ENCODE measurements around the gene ABTB2.
A peak's percentile ranks its signal among the peaks of the same experiment; 100 is the strongest.

ABTB2 gene

DNA sequence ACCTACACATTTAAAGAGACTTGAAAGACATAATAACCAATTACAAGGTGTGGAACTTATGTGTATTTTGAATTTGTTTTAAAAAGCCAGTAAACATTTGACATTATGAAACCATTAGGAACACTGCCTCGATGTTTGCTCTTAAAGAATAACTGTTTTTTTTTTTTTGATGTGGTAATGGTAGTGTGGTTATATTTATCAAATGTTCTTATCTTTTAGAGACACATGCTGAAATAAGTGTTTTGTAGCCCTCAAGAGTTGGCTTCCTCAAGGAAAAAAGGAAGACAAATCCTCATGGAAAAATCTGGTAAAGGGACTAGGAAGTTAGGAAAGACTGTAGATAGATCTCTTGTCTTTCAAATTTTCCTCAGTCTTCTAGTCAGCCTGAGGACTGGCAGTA, 2.2 kb upstream of the ABTB2 start:
- no peak for DNase-seq (ENCODE audit: low read depth)

DNA sequence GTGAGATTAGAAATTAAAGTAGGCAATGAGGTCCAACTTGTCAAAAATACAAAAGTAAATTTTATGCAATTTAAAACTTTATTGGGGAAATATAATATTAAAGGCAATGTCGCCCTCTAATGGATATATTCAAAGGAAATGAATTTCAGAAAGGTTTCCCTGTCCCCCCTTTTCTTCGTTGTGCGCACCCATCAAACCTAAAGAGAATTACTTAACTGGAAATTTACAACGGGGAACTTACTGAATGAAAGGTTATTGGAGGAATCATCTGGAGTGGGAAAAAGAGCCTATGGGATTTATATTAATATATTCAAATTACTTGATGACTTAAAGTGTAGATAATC, 1.7 kb upstream of the ABTB2 start:
- no peak for DNase-seq (ENCODE audit: low read depth)

DNA sequence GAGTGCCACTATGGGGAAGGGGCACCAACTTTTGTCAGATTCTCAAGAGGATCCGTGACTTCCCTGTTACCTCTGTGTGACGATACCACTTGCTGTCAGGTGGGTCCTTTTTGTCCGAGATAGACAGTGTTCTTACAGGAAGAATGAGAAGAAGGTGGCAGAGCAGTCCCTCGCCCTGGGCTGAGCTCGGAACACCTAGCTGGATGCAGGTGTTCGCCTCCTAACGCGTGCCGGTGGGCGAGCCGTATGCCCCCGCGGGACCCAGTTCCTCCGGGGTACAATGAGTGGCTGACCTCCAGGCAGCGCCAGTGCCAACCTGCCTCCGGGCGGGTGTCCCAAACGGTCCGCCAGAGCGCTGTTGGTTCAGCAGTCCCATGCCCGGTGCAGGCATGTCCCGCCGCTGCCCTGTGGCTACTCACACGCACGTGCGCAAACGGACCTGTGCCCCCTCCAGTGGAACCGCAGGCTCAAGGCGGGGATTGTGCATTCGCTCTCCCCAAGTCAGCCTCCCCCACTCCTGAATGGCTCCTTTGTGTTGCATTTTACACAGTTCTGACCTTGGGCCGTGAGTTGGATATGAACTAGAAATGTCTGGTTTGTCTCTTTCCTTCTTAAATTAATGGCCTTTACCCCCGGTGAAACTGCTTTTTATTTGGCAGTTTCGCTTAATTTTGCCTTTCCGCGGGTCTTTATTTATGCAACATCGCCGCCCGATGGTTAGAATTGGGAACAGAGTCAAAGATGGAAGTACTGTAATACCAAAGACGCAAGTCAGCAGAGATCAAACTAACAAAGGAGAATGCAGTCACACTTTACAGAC, 1.1 kb upstream of the ABTB2 start:
- peak; percentile 47 for DNase-seq (ENCODE audit: low read depth)

DNA sequence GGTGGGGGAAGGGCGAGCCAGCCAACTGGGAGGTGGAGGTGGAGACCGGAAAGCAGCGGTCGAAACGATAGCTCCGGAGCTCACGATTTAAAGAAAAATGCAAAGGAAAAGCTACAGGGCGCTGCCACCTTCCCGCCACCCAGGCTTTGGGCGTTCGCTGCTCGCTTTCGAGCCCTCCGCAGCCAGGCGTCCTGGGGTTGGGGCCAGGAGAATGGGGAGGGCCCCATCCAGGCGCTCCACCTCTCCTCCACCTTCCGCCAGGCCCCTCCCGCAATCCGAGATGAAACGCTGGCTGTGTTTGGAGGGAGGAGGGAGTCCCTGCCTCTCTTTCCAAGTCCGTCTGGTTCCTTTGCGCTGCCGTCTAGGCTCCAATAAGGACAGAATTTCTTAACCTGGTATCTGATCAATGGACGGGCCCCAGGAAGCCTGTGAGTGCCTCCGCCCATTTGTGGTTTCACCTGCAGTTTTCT, 483 bp upstream of the ABTB2 start:
- DNase-seq (ENCODE audit: low read depth), result no peak

DNA sequence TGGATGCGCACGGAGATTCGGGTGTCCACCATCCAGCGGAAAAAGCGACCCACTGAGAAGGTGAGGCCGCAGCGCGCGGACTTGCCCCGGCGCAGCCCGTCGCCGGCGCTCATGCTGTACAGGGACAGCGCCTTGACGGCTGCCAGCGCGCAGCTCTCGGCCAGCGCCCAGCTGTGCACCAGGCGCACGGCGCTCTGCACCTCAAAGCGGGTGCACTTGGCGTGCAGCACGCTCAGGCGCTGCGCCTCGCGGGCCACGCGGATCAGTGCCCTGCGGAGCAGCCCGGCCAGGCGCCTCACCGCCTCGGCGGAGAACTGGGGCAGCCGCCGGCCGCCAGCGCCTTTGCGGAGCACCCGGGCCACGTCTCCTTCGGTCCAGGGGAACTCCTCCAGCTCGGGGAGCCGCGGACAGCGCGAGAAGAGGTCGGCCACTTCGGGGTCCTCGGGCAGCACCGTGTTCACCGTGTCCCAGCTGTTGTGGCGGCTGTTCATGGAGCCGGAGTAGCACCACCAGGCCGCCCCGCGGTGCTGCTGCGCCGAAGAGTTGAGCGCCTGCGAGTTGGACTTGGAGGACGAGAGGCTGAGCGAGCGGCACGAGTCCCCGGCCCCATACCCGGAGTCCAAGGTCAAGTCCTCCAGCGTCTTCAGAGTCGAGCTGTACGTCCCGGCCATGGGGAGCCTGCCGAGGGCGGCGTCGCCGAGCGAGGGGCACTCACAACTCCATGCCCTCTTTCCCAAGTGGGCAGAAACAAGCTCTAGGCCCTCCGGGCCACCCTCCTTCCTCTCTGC, 703 bp downstream of the ABTB2 start:
- peak; percentile 18 for DNase-seq (ENCODE audit: low read depth)

DNA sequence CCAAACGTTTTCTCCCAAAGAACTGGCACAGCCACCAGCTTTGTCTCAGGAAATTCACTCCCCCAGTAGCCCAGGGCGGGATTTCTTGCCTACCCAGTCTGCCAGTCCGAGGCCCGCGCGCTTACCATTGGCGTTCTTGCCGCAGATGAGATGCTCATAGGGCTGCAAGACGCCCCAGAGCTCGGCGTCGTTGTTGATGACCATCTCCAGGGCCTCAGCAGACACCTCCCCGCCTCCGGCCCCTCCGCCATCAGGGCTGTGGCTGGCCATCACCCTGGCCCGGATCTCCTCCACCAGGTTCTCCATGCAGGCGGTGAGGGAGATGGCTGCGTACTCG, 1.3 kb downstream of the ABTB2 start:
- no peak for DNase-seq (ENCODE audit: low read depth)

DNA sequence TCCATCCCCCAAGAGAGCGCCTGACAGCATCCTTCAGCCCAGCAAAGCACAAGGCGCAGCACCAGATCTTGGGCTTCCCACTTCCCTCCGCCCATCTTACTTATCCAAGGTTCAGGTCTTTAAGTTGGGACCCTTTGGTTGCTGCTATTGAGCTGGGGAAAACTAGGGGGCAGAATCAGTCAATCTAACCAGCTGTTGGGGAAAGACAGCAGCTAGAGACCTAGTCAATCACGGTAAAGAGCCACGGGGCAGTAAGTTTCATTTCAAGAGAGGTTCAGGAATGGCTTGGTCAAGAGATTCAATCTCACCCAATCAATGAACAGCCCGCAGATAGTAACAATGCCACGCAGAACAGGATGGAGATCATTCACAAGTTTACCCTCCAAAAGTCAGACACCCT, 1.7 kb downstream of the ABTB2 start:
- no peak for DNase-seq (ENCODE audit: low read depth)

DNA sequence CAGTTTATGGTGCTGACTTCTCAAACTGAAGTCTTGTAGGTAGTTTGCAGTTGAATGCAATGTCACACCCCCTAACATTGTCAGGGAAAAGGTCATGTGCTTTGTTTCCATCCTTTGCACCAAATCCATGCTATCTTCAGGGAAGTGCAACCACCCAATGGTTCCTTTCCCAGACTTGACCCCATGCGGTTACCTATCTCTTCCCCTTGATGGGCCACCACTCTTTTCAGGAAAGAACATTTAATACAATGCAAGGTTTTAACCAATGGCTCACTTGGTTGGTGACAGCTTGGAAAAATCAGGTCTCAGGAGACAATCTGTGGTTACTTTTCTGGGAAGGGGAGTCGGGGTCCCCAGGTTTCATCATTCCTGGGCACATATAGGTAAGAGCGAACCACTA, 2.1 kb downstream of the ABTB2 start:
- DNase-seq (ENCODE audit: low read depth), result no peak

DNA sequence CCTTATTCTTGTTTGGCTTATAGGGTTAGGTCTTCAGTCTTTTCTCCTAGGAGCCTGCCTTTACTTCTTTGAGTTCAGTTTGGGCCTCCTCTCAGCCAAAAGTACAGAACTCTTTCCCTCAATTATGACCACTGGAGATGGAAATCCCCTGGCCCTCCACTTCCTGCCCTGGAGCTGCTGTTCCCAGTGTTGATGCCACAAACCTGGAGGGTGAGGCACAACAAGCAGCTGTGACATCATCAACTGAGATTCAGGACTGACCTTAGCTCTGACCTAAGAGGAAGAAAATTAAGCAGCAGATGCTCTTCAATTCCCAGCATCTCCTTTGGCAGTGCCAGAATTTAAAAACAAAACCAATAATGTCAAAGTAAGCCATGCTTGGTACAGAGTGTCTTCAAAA, 3.0 kb downstream of the ABTB2 start:
- no peak for DNase-seq (ENCODE audit: low read depth)

DNA sequence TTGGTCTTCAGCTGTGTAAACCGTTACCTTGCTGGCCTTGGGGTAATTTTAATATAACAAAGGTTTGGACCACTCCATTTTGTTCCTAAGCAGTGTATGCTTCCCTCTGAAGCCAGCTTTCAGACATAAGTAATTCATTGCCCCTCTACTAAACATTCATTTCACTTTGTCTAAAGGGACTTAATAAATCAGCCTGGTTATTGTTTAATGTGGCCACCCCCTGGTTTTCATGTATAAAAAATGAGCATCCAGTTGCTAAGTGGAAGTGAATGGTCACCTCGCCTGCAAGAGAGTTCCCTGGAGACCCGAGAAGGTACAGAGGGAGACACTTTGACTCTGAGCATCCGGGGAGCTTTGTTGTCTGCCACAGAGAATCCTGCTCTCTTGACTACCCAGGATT, 3.9 kb downstream of the ABTB2 start:
- no peak for DNase-seq (ENCODE audit: low read depth)

DNA sequence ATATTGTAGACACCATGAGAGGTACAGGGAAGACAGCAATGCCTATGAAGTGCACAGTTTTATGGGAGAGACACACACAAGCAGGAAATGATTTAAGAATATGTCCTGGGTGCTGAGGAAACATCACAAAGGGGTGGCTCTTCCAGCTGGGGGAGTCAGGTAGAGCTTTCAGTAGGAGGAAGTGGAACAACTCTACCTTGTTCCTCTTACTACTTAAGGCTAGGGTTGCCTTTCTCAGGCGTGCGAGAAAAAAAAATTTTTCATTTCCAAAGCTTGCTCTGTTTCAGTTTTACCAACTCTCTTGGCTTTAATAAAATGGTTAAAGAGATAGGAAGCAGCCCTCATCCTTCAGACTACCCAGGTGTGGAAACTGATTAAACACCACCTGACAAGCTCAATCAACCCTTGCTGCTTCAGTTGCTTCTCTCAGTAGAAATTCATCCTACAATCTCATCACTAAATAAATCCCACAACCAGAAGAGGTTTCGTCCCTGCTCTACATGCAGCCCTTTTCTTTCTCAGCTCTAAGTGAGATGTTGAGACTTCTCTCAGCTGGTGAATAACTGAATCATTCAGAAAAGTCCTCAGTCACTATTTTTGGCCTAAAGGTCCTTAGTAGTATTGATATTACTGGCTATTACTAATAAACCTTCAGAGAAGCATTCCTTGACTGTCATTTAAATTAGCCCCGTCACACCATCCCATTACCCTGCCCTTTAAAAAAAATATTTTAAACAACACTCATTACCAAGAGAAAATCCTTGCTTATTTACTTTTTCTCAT, 5.9 kb downstream of the ABTB2 start:
- no peak for DNase-seq (ENCODE audit: low read depth)

DNA sequence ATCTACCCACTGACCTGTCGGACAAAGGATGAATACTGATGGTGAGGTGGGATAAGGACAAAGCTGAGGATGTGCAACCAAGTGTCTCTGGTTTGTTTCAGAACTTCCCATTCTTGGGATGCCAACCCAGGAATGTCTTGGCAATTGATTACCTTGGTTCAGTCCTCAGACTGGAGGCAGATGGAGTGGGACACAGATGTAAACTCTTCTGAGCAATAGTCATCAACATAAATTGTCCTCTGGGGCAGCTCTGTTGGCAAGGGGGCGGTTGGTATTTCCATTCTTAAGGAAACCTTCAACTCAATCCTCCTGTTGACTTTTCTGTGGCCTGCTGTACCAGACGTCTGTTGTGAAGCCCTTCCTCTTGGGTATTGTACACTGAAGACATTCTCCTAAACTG, 6.8 kb downstream of the ABTB2 start:
- DNase-seq (ENCODE audit: low read depth), result no peak

DNA sequence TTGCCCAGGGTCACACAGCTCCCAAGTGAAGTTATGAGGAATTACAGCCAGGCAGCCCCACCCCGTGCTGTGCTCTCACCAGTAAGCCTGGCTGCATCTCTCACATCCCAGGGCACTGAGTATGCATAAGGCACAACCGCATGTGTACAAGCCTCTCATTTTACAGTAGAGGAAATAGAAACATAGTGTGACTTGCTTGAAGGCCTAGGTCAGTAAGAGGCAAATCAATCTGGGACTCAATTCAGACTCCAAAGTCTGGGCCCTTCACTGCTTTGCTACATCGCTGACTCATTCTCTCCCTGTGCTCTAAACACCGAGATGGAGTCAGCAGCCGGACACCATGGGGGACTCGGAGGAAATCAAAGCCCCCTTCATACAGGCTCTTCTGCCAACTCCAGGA, 7.9 kb downstream of the ABTB2 start:
- no peak for DNase-seq (ENCODE audit: low read depth)

DNA sequence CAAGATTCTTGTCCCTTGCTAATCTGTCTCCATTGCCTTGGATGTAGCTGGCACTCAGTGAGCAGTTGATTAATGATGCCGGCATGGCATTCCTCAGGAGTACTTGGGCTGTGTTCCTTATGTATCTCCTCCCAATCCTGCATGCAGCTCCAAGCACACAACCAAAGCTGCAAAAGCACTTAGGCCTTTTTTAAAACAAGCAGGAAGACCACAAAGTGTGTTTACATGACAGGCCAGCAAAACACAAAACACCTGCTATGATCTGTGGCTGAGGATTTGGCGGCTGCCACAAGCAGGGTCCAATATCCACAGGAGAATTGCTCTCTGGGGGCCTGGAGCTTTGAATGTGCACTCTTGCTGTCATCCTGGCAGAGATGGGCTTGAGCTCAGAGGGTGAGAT, 8.9 kb downstream of the ABTB2 start:
- no peak for DNase-seq (ENCODE audit: low read depth)

DNA sequence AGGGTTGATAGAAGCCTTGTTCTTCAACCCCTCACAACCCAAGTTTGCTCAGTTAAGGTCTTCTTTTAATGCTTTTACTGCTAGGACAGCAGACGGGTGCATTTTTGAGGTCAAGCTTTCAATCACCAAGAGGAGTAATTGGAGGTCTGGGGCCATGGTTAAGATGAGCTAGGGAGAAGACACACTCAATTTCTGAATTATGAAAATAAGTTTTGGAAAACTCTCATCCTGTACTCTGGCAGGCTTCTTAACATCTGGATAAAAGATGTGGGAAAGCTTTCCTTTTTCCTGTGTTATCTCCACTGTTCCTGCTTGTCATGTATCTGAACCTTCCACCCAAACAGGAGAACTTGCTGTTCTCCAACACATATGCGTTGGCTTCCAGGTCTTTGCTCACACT, 9.7 kb downstream of the ABTB2 start:
- DNase-seq (ENCODE audit: low read depth), result no peak

DNA sequence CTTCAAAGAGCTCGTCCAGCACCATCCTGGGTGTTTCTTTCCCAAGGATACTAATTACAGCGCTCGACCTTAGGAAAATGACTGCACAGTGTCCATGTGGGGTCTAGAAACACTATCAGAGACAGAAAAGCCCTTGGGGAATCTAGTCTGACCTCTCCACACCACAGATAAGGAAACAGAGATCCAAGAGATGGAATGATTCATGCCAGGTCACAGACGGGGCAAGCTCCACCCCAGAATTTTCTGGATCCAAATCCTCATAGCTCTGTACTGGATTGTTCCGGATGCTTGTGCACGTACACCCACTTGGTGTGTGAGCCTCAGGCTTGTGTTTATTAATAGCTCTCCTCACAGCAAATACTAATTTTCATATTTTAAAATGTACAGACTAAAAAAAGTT, 11.3 kb downstream of the ABTB2 start:
- no peak for DNase-seq (ENCODE audit: low read depth)

DNA sequence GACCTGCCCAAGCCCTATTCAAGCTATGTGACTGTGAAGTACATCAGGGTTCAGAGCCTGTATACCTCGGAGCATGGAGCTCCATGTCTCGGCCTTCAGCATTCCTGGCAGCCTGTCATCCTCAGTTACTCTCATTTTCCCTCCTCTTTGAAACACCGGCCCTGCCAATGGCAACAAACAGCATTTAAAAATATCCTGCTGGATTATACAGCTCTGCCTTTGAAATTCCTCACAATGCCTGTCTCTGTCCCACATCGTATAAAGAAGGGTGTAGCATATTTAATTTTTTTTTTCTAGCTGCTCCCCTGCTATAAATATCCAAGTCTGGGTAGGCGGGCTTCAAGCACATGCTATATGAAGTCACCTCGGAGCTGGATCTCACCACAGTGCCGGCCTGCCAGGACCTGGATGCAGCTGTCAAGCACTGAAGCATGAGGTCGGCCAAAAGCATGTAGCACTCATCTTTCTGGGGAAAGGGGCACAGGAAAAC, 11.8 kb downstream of the ABTB2 start:
- no peak for DNase-seq (ENCODE audit: low read depth)

DNA sequence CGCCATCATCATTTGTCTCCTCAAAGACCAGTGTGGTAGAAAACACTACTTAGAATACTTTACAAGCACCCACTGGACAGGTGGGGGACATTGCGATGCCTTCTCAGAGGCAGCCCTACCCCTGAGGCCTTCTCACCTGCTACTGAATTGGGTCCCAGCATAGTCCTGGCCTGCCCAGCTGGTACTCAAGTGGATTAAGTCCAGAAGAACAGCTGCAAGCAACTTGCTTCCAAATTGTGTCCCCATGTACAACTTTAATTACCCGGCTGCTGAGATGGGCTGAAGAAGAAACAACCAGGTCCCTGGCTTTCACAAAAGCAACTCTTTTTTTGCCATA, 12.3 kb downstream of the ABTB2 start:
- DNase-seq (ENCODE audit: low read depth), result no peak

DNA sequence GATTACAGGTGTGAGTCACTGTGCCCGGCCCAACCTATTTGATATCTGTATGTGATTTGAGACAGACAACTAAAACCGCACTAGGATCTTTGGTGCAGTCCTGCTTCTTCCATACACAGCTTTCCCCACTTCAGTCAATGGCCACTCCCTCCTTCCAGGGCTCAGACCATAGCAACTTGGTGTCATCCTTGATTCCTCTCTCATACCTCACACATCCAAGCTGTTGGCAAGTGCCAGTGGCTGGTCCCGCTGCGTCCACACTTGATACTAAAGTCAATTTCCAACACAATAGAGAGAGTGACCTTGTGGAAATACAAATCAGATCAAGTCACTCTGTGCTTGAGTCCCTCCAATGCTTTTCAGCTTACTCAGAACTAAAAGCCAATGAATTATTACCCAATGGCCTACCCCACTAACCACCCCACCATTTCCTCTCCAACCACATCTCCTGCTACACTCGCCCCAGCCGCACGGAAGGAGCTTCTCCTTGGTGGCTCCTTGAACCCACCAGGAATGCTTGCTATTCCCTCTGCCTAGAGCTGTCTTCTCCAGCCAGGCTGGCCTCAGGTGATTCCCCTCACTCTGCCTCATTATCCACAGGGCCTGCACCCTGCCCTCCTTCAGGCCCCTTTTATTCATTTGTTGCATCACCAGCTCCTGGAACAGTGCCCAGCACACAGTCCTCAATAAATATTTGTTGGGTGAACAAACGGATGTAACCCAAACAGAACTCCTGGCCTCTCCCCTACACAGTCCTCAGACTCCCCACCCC, 12.9 kb downstream of the ABTB2 start:
- DNase-seq (ENCODE audit: low read depth), result no peak

DNA sequence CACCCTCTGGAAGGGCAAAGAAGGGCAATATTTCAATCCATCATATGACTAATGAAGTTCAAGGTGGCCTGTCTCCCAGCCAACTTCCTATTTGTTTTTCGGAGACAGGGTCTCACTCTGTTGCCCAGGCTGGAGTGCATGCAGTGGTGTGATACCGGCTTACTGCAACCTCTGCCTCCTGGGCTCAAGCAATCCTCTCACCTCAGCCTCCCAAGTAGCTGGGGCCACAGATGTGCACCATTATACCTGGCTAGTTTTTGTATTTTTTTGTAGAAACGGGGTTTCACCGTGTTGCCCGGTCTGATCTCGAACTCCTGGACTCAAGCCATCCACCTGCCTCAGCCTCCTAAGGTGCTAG, 13.4 kb downstream of the ABTB2 start:
- DNase-seq (ENCODE audit: low read depth), result no peak

DNA sequence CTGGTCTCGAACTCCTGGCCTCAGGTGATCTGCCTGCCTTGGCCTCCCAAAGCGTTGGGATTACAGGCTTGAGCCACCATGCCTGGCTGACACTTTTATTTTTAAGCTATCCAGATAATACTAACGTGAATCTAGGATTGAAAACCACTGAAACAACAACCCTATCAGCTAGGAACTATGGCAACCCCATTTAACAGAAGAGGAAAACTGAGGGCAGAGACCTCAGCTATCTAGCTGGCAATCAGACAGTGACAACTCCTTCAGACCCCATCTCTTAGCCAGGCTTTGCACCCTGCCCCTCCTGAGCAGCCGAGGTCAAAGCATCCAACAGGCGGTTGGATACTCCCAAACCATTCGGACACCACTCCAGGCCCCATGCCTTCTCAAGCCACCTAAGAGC, 14.1 kb downstream of the ABTB2 start:
- no peak for DNase-seq (ENCODE audit: low read depth)

DNA sequence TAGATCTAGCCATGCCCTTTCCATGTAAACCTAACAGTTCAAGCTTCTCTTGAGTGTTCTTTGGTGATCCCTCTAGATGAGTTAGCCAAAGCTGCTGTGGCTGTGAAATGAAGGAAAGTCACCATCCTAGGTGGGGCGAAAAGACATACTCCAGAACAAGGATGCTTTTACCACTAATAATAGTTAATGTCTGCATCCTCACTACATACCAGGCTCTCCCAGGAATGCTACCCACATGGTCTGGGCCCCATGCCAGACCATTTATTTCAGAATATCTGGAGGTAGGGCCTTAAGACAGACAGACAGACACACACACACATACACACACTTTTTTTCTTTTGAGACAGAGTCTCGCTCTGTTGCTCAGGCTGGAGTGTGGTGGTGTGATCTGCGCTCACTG, 14.7 kb downstream of the ABTB2 start:
- no peak for DNase-seq (ENCODE audit: low read depth)
